ENCODE data around the gene GABRG3. TPM values are rescaled to one million over a fixed set of nuclear protein-coding genes. Genes with fewer than 3 reads are reported as not detected.

Gene GABRG3
- total RNA-seq, 4 donors from 2014 or later: not detected

- ATAC-seq (ENCODE audit: low FRiP score) (no peak), DNase-seq (ENCODE audit: low spot score) (no peak)
- no peak for TF ChIP-seq CTCF (IDR thresholded peaks at IDR 0.05)
These were observed 113.9 kb downstream of the GABRG3 start for GRCh38 chr15:27084844-27085243.

- no peak for DNase-seq (ENCODE audit: low spot score)
- ATAC-seq (ENCODE audit: low FRiP score): no peak
- TF ChIP-seq CTCF (IDR thresholded peaks at IDR 0.05): no peak
These were observed 115.2 kb downstream of the GABRG3 start for GRCh38 chr15:27086149-27086548.

GRCh38 chr15:27086805-27087204 lies 115.8 kb downstream of the GABRG3 start:
- no peak for ATAC-seq (ENCODE audit: low FRiP score)
- DNase-seq (ENCODE audit: low spot score): no peak
- no peak for TF ChIP-seq CTCF (IDR thresholded peaks at IDR 0.05)

- DNase-seq (ENCODE audit: low spot score) (no peak), ATAC-seq (ENCODE audit: low FRiP score) (no peak)
- no peak for TF ChIP-seq CTCF (IDR thresholded peaks at IDR 0.05)
These were observed 116.9 kb downstream of the GABRG3 start for GRCh38 chr15:27087651-27088583.

- no peak for ATAC-seq (ENCODE audit: low FRiP score)
- TF ChIP-seq CTCF (IDR thresholded peaks at IDR 0.05): no peak
- DNase-seq (ENCODE audit: low spot score): no peak
These were observed 117.7 kb downstream of the GABRG3 start for GRCh38 chr15:27088584-27089232.

GRCh38 chr15:27089233-27089586 lies 118.2 kb downstream of the GABRG3 start:
- DNase-seq (ENCODE audit: low spot score): no peak
- no peak for TF ChIP-seq CTCF (IDR thresholded peaks at IDR 0.05)
- no peak for ATAC-seq (ENCODE audit: low FRiP score)
